GM12892 (cell line): ENCODE results near the gene SESTD1.
A peak's percentile ranks its signal among the peaks of the same experiment; 100 is the strongest.
"Not testable (repeated sequence)": the region's sequence is repeated elsewhere in the genome, so short reads cannot be mapped to it uniquely, and the experiment has no call there.

ENCODE experiments used
- DNase-seq: peaks from one replicate; pipeline ENCODE4 v3.0.0; 2011; ENCODE audit not compliant: insufficient read length
- FAIRE-seq: peaks from 2 replicates; lab custom pipeline; 2011; peaks lifted over from hg19 to GRCh38; lab: Jason Lieb, UNC
- POLR2A ChIP-seq: IDR thresholded peaks from 2 replicates; pipeline ENCODE4 v1.6.1; 2011; ENCODE audit warnings: low read depth, low read length, control low read depth
- POLR2AphosphoS5 ChIP-seq: IDR thresholded peaks from 2 replicates; pipeline ENCODE4 v1.6.1; 2011; ENCODE audit warnings: low read depth, low read length, control low read depth
- TAF1 ChIP-seq: IDR thresholded peaks from 2 replicates; pipeline ENCODE4 v1.6.1; 2011; ENCODE audit warnings: low read depth, mild to moderate bottlenecking, control low read depth, low read length, borderline replicate concordance

SESTD1 gene

GRCh38 chr2:179123272-179123662 lies 141.4 kb downstream of the SESTD1 start:
- FAIRE-seq = no peak
- TF ChIP-seq POLR2AphosphoS5 = no peak
- no peak for TF ChIP-seq POLR2A
- DNase-seq = no peak

DNA sequence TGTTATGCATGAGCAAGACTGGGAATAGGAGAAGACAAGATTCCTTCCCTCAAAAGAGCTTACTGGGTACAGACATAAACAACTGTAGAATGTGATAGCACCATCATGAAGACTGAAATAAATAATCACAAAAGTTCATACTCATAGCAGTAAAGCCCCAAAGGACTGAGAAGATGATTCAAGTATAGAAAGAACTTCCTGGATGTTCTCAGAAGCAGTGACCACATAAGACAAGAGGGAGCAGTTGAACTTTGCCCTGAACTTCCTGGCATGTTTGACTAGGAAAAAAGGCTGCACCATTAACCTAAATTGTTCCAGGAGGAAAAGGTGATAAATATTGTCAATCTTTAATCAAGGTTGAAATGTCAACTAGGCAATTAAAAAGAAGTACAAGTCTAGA lies 156.9 kb downstream of the SESTD1 start:
- no peak for TF ChIP-seq POLR2AphosphoS5
- FAIRE-seq (peak; percentile 50), DNase-seq (no peak)

DNA sequence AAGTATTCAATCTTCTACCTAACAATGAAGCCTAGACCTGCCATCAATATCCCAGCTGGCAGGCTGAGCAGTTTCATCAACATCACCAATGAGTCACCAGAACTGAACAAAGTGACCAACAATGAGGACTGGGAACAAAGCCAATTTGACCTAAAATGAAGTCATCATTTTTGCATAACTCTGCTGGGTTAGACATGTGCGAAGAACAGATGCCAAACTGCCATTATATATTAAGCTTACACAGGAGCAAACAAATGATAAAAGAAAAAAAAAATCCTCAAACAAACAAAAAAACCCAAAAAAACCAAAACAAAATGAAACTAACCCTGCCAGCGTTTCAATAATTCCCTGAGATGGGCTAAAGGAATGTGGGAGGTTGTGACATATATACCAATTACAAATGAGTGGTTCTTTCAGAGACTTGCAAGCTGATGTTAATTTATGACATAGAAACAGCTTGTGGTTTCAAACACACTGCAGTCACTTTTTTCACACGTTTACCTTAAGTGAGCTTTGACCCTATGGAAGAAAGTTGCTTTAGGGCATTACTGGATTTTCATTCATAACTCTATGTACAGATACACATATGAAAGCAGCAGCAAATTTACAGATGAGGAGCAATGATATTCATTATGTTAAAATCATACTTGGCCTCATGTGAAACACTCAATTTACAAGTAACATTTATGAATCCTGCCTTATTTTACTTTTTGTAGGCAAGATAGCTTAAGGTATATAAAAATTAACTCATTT lies 157.8 kb downstream of the SESTD1 start:
- DNase-seq (no peak), FAIRE-seq (peak; percentile 80)
- no peak for TF ChIP-seq POLR2A
- TF ChIP-seq TAF1 = no peak
- no peak for TF ChIP-seq POLR2AphosphoS5

- DNase-seq = no peak
- no peak for TF ChIP-seq POLR2AphosphoS5
- FAIRE-seq = no peak
Observed at GRCh38 chr2:179106342-179106675, 158.3 kb downstream of the SESTD1 start.

DNA sequence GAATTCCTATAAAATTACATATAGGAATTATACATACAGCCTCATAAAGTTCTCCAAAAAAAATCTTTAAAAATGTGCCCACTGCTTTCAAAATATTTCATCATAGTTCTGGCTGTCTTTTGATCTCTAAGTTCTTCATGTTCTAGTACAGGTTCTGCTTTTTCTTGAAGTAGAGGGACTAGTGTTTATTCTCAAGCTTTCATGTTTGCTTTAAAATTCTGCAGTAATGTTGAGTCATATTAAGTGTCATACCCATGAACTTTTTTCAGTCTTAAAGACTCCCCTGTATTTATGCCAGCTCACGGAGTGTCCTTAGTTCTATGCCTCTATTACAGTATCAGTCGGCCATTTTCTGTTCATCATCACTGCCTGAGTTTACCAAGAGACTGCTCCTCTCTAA lies 159.9 kb downstream of the SESTD1 start:
- TF ChIP-seq POLR2AphosphoS5 (no peak), POLR2A (no peak), TAF1 (no peak)
- DNase-seq (no peak), FAIRE-seq (no peak)

GRCh38 chr2:179098080-179098689 lies 166.4 kb downstream of the SESTD1 start:
- no peak for DNase-seq
- no peak for FAIRE-seq
- TF ChIP-seq TAF1 = no peak
- no peak for TF ChIP-seq POLR2AphosphoS5

GRCh38 chr2:179097131-179097530 lies 167.5 kb downstream of the SESTD1 start:
- FAIRE-seq (no peak), DNase-seq (no peak)
- TF ChIP-seq TAF1 (no peak), POLR2AphosphoS5 (no peak), POLR2A (no peak)

- TF ChIP-seq TAF1 = no peak
- TF ChIP-seq POLR2AphosphoS5 = no peak
- TF ChIP-seq POLR2A = no peak
- DNase-seq (no peak), FAIRE-seq (peak; percentile 80)
Observed at GRCh38 chr2:179096090-179096489, 168.5 kb downstream of the SESTD1 start.

DNA sequence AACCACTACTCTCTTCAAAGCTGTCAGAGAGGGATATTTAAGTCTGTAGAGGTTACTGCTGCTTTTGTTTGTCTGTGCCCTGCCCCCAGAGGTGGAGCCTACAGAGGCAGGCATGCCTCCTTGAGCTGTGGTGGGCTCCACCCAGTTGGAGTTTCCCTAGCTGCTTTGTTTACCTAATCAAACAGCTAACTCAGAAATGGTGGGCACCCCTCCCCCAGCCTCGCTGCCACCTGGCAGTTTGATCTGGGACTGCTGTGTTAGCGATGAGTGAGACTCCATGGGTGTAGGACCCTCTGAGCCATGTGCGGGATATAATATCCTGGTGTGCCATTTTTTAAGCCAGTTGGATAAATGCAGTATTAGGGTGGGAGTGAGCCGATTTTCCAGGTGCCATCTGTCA lies 171.7 kb downstream of the SESTD1 start:
- DNase-seq, FAIRE-seq: not testable (repeated sequence)

DNA sequence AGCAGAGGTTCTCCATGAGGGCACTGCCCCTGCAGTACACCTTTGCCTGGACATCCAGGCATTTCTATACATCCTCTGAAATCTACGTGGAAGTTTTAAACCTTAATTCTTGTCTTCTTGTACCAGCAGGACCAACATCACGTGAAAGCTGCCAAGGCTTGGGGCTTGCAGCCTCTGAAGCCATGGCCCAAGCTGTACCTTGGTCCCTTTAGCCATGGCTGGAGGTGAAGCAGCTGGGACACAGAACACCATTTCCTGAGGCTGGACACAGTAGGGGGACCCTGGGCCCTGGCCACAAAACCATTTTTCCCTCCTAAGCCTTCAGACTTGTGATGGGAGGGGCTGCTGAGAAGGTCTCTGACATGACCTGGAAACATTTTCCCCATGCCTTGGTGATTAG lies 181.9 kb downstream of the SESTD1 start:
- DNase-seq (no peak), FAIRE-seq (no peak)
- TF ChIP-seq POLR2AphosphoS5 (no peak), TAF1 (no peak), POLR2A (no peak)

DNA sequence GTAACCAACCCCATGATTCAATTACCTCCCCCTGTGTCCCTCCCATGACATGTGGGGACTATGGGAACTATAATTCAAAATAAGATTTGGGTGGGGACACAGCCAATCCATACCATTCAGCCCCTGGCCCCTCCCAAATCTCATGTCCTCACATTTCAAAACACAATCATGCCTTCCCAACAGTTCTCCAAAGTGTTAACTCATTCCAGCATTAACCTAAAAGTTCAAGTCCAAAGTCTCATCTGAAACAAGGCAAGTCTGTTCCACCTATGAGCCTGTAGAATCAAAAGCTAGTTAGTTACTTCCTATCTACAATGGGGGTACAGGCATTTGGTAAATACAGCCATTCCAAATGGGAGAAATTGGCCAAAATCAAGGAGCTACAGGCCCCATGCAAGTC lies 182.7 kb downstream of the SESTD1 start:
- FAIRE-seq = no peak
- TF ChIP-seq POLR2A (no peak), TAF1 (no peak), POLR2AphosphoS5 (no peak)
- no peak for DNase-seq

GRCh38 chr2:179072527-179072926 lies 192.1 kb downstream of the SESTD1 start:
- FAIRE-seq (no peak), DNase-seq (no peak)
- TF ChIP-seq POLR2AphosphoS5 = no peak
- no peak for TF ChIP-seq TAF1
- no peak for TF ChIP-seq POLR2A

GRCh38 chr2:179071810-179072355 lies 192.7 kb downstream of the SESTD1 start:
- DNase-seq (no peak), FAIRE-seq (no peak)
- TF ChIP-seq POLR2A (no peak), POLR2AphosphoS5 (no peak), TAF1 (no peak)
